ENCODE measurements around the gene EEPD1. TPM values are rescaled to one million over a fixed set of nuclear protein-coding genes. Genes with fewer than 3 reads are reported as not detected.

Gene EEPD1
- total RNA-seq, 1 donor from 2014 or later = 8.7 TPM

DNA sequence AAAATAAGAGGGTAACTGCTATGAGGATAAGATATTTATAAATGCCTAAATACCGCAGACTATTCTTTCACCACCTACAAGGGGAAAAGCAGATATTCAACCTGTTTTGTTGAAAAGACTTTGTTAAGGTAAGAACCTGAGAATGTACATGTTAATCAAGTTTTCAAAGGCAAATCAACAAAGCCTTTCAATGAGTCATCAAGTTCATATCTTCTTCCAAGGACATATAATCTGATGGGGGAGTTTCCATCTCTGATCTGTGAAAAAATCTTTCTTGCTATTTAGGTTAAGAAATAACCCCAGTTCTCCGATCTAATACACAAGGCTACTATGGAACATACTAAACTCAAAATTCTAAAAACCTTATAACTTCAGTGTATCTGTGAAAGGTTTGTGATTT is 196.6 kb downstream of the EEPD1 start:
- Histone ChIP-seq H3K36me3 (ENCODE audit: control insufficient read depth, insufficient read depth, low read length) (no peaks in the 10 kb centered on the region), H3K27me3 (ENCODE audit: control insufficient read depth, insufficient read depth, low read length) (no peaks in the 10 kb centered on the region), H3K4me3 (ENCODE audit: low read depth, low read length) (no peak overlapping the region)
- TF ChIP-seq, protein P1, sequence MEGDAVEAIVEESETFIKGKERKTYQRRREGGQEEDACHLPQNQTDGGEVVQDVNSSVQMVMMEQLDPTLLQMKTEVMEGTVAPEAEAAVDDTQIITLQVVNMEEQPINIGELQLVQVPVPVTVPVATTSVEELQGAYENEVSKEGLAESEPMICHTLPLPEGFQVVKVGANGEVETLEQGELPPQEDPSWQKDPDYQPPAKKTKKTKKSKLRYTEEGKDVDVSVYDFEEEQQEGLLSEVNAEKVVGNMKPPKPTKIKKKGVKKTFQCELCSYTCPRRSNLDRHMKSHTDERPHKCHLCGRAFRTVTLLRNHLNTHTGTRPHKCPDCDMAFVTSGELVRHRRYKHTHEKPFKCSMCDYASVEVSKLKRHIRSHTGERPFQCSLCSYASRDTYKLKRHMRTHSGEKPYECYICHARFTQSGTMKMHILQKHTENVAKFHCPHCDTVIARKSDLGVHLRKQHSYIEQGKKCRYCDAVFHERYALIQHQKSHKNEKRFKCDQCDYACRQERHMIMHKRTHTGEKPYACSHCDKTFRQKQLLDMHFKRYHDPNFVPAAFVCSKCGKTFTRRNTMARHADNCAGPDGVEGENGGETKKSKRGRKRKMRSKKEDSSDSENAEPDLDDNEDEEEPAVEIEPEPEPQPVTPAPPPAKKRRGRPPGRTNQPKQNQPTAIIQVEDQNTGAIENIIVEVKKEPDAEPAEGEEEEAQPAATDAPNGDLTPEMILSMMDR (IDR thresholded peaks at IDR 0.05; ENCODE audit: insufficient read depth, low read length, poor library complexity, severe bottlenecking) = no peak
- no peak for DNase-seq (ENCODE audit: low read depth)

Other genes starting within 250 kb of the EEPD1 start
- 14.3 and 15.4 TPM in 2 replicates for gene ANLN, start 236.6 kb downstream of the EEPD1 start, total RNA-seq